HG02840 (cell line): Measurements from ENCODE around the gene CHRNA3.
"Not testable (repeated sequence)": the region's sequence is repeated elsewhere in the genome, so short reads cannot be mapped to it uniquely, and the experiment has no call there.

Experiments
- ATAC-seq: cut with Tn5 transposase; IDR thresholded peaks from one replicate; pipeline ENCODE4 v1.9.1; 2021; ENCODE audit warnings: mild to moderate bottlenecking, moderate library complexity, moderate number of reproducible peaks; ENCODE audit not compliant: unreplicated experiment, low FRiP score

Gene CHRNA3

DNA sequence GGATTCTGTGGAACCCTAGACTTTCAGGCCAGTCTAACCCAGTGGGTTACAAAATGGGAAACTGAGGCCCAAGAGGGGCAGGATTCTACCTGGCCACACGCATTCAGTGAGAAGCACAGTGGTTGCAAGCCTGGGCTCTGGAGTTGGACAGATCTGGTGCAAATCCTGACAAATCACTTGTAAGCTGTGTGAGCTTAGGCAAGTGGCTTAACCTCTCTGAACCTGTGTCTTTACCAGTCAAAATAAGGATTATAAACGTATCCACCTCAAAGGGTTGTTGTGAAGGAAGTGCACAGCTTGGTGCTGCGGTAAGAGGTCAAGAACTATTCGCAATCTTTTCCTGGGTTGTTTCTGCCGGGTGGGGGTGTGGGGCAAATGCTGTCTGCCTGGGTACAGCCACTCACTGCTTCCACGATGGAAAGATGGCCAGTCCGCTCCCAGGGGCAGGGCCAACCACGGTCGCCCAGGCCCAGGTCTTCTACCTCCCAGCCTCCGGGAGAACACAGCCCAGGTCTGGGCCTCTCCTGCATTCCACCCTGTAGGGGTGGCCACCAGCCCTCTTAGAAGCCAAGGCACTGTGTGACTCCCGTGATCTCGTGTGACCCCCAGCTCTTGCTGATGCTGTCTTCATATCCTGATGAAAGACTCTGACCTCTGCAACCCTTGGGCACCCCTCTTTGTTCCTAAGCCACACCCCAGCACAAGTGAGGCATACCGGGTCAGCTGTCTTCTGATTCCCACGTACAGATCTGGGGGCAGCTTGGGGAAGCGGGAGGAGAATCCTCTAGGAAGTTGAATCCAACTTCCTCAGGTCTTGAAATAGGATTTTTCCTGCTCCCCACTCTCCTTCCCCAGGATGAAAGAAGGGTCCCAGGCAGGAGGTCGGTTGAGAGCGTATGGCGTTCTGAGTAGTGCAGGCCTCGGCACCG, 1.5 kb downstream of the CHRNA3 start:
- no peak for ATAC-seq

DNA sequence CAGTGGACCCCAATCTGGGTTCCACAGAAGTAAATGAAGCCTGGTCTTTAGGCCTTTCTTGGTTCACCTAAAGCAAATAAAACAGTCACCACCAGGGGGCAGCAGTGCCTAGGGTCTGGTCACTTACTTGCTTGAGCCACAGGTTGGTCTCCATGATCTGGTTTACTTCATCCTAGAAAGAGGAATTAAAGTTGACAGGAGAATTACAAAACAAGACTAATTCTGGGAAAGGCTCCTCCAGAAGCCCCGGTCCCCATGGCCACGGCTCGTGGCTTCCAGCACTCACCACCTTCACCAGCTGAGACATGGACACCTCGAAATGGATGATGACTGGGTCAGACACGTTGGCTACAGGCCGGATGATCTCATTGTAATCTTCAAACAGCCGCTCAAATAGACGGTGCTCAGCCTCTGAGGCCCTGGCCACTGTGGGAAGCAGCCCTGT, 2.3 kb downstream of the CHRNA3 start:
- no peak for ATAC-seq

DNA sequence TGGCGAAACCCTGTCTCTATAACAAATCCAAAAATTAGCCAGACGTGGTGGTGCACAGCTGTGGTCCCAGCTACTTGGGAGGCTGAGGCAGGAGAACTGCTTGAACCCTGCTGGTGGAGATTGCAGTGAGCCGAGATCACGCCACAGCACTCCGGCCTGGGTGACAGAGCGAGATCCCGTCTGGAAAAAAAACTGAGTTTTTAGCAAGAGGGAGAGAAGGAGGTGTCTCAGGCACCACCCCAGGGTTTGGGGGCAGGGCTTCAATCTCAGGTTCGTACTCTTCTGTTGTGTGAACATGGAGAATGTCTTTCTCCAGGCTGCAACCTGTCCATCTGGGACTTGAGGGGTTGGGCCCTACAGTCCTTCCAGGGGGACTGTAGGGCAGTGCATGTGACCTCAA, 2.7 kb downstream of the CHRNA3 start:
- no peak for ATAC-seq

DNA sequence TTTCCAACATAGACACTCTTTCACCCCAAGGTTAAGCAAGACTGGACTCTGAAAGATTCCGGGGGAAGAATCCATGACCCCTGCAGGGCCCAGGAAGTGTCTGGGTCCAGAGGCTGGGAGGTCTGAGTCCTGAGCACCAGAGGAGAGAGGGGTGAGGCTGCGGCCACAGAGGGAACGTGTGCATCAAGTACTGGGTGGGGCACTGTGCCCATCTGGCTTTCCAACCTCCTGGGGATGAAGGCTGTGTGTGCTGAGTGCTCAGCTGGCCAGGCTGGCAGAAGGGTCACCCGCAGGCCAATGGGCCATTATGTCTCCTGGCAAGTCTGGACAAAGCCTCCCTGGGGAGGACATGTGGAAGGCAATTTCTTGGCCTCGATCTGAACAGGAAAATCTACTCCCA, 3.3 kb downstream of the CHRNA3 start:
- no peak for ATAC-seq

DNA sequence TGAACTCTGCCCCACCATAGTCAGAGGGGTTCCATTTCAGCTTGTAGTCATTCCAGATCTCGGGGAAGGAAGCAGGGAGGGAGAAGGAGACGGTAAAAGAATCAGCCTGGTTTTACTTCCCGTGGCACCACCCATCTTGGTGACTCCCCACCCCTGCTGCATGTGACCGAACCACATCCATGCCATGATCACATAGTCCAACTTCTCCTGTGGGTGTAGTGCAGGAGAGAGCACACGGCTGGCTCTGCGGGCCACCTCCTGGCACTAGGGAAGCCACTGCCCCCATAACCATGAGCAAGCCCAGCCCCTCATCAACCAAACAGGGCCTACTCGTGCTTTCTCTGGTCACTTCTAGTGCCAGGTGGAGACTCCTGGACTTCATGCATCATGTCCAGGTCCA, 3.7 kb downstream of the CHRNA3 start:
- no peak for ATAC-seq

DNA sequence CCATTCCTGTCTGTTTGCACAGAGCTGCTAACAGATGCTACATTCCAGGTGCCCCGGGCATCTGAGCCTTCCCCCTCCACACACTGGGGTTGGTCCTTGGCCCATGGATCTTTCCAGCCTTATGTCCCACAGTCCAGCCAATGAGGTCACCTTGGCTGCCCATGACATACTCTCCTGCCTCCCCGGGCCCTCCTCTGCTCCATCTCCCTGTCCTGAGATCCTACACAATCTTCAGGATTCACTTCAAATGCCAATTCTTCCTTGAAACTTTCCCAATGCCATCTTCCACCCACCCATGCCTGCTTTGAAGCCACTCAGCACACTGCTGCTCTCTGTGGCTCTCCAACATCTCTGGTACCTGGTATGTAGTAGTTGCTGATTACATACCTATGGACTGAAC, 4.3 kb downstream of the CHRNA3 start:
- ATAC-seq, result no peak

DNA sequence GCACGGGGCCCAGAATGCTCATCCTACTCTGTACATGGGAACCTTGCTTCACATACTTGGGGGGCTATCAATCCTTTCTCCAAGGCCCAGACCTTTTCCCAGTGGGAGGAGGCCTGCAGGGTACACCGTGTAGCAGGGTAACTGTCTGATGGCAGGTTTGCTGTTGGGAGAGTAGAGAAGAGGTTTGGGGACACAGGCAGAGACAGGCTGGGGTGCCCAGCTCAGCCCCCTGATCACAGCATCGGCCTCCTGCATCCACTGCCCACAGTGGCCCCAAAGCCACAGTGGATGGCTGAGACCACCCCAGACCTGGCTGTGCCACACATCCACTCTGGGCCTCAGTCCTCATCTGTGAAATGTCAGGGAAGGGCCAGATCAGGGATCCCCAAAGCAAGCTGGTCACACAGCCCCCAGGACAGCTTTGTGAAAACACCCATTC, 5.6 kb downstream of the CHRNA3 start:
- ATAC-seq, result no peak

DNA sequence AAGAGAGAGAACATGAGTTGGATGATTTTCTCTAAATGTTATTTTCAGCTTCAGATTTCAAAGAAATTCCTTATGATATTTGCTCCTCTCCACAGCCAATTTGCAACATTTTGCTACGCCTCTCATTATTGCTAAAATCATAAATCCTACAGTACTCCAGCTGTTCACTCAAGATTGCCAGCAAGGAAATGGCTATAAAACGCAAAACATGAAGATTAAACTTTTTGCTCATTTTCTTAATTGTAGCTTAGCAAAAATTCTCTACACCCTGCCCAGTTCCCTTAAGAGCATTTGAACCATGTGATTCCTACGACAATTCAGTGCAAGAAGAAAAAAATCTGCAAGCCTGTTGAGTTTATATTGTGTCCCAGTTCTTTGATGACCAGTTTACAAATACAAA, 6.8 kb downstream of the CHRNA3 start:
- ATAC-seq, result no peak

DNA sequence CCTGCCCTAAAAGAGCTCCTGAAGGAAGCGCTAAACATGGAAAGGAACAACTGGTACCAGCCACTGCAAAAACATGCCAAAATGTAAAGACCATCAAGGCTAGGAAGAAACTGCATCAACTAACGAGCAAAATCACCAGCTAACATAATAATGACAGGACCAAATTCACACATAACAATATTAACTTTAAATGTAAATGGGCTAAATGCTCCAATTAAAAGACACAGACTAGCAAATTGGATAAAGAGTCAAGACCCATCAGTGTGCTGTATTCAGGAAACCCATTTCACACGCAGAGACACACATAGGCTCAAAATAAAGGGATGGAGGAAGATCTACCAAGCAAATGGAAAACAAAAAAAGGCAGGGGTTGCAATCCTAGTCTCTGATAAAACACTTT, 11.2 kb downstream of the CHRNA3 start:
- not testable (repeated sequence) for ATAC-seq

DNA sequence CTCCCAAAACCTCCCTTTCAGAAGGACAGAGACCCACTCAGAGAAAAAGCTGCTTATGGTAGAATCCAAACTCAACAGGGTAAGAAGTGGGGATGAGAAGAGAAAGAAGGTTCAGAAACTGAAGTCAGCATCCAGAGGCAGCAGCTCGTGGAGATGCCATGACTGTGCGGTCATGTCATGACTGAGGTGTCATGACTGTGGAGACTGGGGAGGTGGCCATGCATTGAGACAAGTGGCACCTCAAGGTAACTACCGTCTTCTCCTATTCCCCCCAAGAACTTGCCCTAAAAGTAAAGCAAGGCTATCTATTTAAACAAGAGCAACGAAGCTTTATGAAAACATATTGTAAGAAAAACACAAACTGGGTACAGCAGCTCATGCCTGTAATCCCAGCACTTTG, 15.1 kb downstream of the CHRNA3 start:
- ATAC-seq, result no peak

DNA sequence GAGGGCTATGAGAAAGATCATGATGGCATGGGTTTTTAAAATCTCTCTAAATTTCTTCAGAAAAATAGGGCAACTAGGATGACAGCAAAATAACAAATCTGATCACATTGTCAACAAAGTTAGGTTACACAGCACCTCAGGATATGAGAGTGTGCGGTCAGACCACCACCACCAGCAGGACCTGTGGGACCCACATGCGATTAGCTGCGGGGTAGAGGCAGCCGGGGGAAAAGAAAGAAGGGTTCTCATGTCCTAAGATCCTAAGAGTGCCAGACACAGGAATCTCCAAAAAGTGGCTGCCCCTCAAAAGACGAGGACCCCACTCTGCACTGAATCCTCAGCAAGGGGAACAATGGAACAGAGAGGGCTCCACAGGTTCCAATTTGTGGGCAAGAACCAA, 15.6 kb downstream of the CHRNA3 start:
- no peak for ATAC-seq

DNA sequence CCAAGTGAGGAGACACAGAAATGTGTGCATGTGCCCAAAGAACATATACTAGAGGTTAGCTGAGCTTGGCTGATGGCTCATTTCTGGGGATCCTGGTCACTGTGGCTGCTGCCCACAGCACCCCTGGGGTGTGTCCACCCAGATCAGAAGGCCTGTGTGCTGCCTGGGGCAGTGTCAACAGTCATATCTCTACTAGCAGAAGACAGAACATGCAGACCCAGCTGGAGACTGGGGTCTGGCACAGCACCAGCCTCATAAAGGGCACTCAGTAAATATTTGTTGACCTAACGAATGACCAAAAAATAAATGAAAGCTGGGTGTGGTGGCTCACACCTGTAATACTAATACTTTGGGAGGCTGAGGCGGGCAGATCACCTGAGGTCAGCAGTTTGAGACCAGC, 16.4 kb downstream of the CHRNA3 start:
- ATAC-seq, result no peak

DNA sequence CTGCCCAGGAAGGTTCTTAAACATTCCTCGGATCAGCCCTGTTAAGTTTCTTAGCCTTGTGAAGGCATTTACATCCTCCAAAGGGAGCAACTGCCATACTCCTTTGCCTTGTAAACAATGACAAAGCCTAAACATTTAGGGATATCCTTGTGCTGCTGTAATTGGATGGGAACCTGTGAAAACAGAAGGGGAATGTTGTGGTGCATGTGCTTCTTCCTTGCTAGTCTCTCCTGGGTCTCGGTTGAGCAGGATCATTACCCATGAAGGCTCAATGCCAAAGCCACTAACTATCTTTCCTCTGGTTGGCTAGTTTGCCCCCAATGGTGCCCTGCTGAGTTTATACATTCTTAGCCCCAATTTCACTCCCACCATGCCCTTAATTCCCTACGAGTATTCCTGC, 17.3 kb downstream of the CHRNA3 start:
- ATAC-seq, result no peak

DNA sequence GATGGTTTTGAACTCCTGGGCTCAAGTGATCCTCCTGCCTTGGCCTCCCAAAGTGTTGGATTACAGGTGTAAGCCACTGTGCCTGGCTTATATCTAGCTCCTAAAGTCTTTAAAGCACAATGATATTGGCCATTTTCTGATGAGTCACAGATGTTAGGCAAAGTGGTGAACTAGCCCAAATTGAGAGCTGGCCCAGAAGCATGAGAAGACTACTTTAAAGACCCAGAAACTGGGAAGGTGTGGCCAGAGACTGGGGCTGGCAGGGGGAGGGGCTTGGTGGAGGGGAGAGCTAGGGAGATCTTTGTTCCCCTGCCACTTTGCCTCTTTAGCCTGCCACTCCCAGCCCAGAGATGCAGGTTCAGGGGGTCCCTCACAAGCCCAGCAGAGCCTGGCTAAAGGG, 21.6 kb downstream of the CHRNA3 start:
- ATAC-seq, result no peak

DNA sequence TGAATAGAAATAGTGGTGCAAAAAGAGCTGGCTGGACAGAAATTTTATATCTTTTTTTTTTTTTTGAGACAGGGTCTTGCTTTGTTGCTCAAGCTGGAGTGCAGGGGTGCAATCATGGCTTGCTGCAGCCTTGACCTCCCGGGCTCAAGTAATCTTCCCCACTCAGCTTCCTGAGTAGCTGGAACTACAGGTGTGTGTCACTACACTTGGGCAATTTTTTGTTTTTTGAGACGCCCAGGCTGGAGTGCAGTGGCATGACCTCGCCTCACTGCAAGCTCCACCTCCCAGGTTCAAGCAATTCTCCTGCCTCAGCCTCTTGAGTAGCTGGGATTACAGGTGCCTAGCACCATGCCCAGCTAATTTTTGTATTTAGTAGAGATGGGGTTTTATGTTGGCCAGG, 22.4 kb downstream of the CHRNA3 start:
- ATAC-seq, result no peak

DNA sequence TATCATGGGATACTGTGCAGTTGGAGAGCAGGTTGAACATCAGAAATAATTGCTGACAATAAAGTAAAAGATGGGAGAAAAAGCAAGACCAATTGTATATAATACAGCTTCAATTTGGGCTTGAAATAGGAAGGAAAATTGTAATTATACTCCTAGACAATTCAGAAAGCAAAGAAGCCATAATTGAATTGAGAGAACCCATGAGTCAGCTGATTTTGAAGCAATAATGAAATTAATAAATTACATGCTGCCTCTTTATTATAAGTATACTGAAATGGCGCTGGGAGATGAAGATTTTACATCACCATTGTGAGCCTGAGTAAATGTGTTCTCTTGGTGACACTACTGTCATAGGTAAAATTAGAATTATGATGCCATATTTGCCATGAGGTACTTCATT, 23.2 kb downstream of the CHRNA3 start:
- no peak for ATAC-seq

DNA sequence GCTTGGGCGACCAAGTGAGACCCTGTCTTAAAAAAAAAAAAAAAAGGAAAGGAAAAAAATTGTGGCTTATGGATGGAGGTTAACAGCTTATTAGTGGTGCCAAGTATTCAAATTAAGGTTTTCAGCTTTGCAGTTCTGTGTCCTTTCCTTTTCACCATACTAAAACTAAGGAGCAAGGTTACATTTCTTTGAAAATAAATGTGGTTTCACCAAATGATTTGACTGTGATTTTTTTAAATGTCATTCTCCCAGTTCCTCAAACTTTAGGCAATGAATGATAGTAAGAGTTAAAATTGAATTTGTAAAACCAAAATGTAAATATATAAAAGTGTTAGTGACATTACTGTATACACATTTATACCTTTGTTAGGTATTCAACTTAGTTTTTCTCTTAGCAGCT, 45.9 kb downstream of the CHRNA3 start:
- ATAC-seq, result no peak

DNA sequence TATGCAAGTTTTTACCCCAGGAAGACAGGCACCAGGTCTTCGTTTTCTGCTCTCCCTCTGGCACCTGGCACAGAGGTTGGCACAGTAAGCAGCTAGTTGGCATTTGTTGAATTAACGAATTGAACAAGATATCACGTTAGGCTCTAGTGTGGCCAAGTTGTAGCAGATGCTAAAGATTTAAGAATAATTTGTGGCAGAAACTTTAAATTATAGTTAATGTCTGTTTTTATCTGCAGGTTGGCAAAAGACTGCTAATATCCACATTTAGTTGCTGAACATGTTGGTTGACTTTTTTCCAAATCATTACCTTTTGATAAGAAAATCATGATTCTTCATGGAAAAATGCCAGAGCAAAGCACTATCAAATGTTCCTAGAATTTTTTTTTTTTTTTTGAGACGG, 47.4 kb downstream of the CHRNA3 start:
- no peak for ATAC-seq

DNA sequence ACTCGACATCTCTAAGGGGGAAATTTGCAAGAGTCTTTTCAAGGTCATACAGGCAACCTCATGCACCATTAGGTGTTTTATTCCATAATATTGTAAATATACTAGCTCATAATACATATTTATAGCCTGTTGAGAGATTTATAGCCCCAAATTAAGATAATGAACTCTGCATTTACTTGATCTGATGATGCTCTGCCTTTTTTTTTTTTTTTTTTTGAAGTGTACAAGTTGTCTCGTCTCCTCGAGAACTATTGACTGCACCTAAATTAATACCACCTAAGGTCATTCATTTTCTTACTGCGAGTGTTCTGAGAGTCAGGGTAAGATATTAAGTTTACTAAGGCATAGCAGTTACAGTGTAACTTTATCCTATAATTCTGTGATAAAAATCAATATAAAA, 49.4 kb downstream of the CHRNA3 start:
- no peak for ATAC-seq

DNA sequence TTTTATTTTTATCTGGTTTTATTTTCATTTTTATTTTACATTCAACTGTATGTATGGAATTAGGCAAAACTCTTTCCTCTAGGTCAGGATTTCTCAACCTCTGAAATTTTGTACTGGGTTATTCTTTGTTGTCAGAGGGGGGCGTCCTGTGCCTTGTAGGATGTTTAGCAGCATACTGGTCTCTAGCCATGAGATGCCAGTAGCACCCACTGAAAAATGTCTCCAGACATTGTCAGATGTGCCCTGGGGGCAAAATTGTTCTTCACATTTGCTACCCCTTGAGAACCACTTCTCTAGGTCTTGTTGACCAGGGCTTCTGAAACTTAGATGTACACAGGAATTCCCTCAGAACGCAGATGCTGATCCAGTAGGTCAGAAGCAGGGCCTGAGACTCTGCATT, 50.1 kb downstream of the CHRNA3 start:
- ATAC-seq, result no peak

DNA sequence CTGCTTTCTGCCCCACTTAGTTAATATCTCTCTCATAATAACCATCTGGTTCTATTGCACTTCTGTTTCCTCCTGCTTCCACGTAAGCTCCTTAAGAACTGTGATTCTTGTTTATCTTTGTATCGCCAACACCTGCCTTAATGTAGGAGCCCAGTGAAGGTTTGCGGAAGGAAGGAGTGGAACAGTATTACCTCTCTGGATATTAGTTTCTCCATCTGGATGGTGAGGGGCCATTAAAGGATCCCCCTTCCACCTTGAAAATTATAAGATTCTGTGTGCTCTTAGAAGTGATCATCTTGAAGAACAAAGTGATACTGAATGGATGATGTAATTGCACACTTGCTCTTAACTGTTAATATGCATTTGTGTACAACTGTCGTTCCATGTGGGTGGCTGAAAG, 53.3 kb downstream of the CHRNA3 start:
- no peak for ATAC-seq

DNA sequence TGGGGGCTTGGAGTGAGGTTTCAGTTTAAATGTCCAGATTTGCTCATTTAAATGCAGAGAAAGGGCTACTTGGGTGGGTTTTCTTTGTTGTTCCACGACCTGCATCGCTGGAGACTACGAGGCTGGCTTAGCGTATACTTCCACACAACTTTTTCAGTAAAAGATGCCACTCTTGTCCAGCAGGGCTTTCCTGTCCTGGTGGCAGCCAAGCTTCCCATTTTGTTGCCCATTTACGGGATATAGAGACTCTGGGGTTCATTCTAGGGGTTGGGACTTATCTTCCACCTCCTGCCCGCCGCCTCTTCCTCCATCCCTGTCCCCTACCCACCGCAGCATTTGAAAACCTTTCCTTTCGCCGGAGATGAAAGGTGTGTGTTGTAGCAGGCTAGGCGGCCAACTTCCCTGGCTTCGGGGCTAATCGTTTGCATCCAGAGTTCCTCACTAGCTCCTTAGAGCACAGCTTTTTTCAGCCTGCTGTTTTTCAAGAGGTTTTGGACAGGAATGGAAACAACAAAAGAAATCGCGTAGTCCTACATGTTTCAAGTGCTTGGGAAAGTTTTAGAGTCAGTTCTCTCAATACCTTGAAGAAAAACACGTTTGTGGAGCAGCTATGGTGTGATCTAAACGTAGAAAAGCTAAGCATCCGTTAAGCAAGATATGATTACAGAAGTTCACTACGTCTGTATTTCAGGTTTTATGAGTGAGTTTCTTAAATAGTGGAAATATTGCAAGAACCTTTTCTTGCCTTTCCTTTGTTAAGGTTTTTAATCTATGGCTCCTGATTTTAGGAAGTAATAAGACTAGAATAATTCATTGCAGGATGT, 54.6 kb downstream of the CHRNA3 start:
- no peak for ATAC-seq
